ENCODE measurements around the gene PPP1CA.

Gene PPP1CA

GRCh38 chr11:67442504-67443404 lies 41.1 kb upstream of the PPP1CA start:
- DNase-seq (ENCODE audit: low read depth): no peak
- H3K4me3 ChIP-seq (ENCODE audit: control insufficient read depth, low read depth, low read length): peak overlapping the region; percentile 78
- TF ChIP-seq, protein P1, sequence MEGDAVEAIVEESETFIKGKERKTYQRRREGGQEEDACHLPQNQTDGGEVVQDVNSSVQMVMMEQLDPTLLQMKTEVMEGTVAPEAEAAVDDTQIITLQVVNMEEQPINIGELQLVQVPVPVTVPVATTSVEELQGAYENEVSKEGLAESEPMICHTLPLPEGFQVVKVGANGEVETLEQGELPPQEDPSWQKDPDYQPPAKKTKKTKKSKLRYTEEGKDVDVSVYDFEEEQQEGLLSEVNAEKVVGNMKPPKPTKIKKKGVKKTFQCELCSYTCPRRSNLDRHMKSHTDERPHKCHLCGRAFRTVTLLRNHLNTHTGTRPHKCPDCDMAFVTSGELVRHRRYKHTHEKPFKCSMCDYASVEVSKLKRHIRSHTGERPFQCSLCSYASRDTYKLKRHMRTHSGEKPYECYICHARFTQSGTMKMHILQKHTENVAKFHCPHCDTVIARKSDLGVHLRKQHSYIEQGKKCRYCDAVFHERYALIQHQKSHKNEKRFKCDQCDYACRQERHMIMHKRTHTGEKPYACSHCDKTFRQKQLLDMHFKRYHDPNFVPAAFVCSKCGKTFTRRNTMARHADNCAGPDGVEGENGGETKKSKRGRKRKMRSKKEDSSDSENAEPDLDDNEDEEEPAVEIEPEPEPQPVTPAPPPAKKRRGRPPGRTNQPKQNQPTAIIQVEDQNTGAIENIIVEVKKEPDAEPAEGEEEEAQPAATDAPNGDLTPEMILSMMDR (conservative IDR thresholded peaks at IDR 0.05; ENCODE audit: control insufficient read depth, insufficient read depth, low read depth, low read length): no peak

DNA sequence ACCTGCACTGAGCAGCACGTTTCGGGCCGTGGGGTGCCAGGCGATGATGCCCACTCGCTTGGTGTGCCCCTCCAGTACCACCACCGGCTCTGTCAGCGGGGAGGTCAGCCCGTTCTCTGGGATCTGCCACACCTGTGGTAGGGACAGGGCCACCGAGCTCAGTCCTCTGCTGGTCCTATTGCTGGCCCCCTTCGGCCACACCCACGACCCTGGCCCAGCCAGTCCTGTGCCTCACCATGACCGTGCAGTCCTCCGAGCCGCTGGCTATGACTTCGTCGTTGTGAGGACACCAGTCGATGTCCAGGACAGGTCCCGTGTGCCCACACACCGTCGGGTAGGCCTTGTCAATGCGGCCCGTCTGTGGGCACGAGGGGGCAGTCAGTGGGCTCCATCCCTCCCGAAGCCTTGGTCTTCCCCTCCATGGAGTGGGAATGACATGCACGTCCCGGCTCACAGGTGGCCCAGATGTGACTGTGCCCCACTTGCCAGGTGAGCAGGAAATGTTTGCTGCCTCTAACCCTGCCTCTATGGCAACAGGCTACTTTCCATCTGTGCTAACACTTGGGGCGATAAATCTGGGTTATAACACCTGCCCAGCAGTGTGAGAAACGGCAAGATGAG lies 40.2 kb upstream of the PPP1CA start:
- DNase-seq (ENCODE audit: low read depth): no peak
- TF ChIP-seq, protein P1 (conservative IDR thresholded peaks at IDR 0.05; ENCODE audit: control insufficient read depth, insufficient read depth, low read depth, low read length): no peak
- no peak overlapping the region for H3K4me3 ChIP-seq (ENCODE audit: control insufficient read depth, low read depth, low read length)

DNA sequence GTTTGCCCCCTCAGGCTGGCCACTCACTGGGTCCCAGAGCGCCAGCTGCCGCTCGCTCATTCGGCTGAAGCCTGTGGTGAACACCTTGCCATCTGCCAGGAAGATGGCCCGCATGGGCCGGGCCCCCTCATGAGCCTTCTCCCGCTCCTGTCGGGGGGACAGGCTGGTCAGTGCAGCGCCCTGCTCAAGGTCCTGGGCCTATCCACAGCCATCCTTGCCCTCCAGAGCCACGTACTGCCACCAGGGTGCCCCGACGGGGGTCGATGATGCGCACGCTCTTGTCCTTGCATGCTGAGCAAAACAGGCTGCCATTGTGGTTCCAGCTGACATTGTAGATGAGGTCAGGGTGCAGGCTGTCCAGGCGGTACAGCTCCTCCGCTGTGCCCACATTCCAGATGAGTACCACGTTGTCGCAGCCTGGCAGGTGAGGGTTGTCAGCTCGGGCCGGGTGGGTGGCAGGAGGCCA lies 39.5 kb upstream of the PPP1CA start:
- TF ChIP-seq, protein P1 (conservative IDR thresholded peaks at IDR 0.05; ENCODE audit: control insufficient read depth, insufficient read depth, low read depth, low read length): no peak
- no peak for DNase-seq (ENCODE audit: low read depth)
- H3K4me3 ChIP-seq (ENCODE audit: control insufficient read depth, low read depth, low read length): no peak overlapping the region

- no peak overlapping the region for H3K4me3 ChIP-seq (ENCODE audit: control insufficient read depth, low read depth, low read length)
- no peak for DNase-seq (ENCODE audit: low read depth)
- TF ChIP-seq, protein P1 (conservative IDR thresholded peaks at IDR 0.05; ENCODE audit: control insufficient read depth, insufficient read depth, low read depth, low read length): no peak
These were observed 38.8 kb upstream of the PPP1CA start for GRCh38 chr11:67440229-67441097.

DNA sequence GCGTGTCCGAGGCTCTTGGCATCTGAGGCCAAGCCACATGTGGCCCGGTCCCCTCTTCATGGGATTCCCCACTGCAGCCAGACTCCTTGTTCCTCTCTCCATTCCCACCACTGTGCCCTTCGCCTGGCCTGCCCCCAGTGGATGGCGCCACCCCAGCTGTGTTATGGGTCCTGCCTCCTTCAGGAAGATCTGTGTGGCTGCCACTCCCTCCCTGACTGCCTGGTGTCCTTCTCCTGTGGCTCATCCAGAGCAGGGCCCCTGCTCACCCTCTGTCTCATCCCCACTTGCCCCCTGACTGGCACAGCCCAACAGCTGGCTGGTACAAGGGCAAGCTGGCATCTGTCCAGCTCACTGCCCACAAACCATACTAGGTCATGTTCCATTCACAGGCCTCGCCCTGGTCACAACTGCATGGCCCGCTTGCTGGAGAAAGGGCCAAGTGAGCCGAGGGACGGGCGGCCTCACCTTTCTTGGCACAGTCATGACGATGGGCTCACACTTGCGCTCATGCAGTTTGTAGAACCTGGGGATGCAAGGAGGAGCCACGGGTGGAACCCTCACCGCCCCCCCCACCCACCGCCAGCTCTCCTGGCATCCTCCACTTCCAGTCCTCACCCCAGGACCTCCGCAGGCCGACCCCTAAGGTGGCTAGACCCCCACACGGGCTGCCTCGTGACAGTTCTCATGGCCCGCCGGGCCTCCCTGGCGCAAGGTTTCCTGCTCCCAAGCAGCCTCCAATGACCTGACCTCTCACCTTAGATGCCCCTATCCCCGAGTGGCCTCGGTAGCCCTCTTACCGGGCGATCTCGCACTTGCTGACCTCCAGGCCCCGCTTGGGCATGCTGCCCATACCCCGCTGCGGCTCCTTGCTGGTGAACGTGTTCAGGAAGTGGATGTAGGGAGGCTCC lies 37.9 kb upstream of the PPP1CA start:
- no peak overlapping the region for H3K4me3 ChIP-seq (ENCODE audit: control insufficient read depth, low read depth, low read length)
- TF ChIP-seq, protein P1 (conservative IDR thresholded peaks at IDR 0.05; ENCODE audit: control insufficient read depth, insufficient read depth, low read depth, low read length): no peak
- DNase-seq (ENCODE audit: low read depth): no peak
